Measurements from ENCODE around the gene DDR1.
A peak's percentile ranks its signal among the peaks of the same experiment; 100 is the strongest.
"Not testable (repeated sequence)": the region's sequence is repeated elsewhere in the genome, so short reads cannot be mapped to it uniquely, and the experiment has no call there.

The DDR1 gene

GRCh38 chr6:30926644-30927043 lies 42.3 kb downstream of the DDR1 start:
- peak; percentile 44 for DNase-seq (ENCODE audit: low read depth)
- no peak for TF ChIP-seq CTCF (IDR thresholded peaks at IDR 0.05; ENCODE audit: insufficient read depth, low read depth, low read length, missing control alignments)
- H3K4me3 ChIP-seq (ENCODE audit: low read length): no peak overlapping the region

GRCh38 chr6:30927080-30927479 lies 42.8 kb downstream of the DDR1 start:
- not testable (repeated sequence) for H3K4me3 ChIP-seq (ENCODE audit: low read length); DNase-seq (ENCODE audit: low read depth)

- H3K4me3 ChIP-seq (ENCODE audit: low read length): no peak overlapping the region
- no peak for DNase-seq (ENCODE audit: low read depth)
- no peak for TF ChIP-seq CTCF (IDR thresholded peaks at IDR 0.05; ENCODE audit: insufficient read depth, low read depth, low read length, missing control alignments)
Observed at GRCh38 chr6:30928677-30929076, 44.4 kb downstream of the DDR1 start.

DNA sequence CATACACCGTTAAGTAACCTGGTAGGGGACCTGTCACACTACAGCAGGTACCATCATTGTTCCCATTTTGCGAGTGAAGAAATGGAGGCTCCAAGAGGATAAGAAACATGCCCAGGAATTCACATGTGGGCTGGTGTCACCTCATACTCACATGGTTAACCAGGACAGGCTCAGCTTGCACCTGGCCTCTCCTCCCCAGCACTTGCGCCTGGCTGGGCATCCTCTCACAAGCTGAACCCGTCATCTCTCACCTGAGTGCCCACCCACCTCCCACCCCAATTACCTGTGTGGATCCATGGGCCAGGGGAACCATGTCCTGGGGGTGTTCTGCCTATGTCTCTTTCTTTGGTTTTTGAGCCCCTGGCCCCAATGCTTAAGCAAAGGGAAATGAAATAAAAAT lies 46.2 kb downstream of the DDR1 start:
- no peak for DNase-seq (ENCODE audit: low read depth)
- no peak overlapping the region for H3K4me3 ChIP-seq (ENCODE audit: low read length)
- TF ChIP-seq CTCF (IDR thresholded peaks at IDR 0.05; ENCODE audit: insufficient read depth, low read depth, low read length, missing control alignments): no peak

- TF ChIP-seq CTCF (IDR thresholded peaks at IDR 0.05; ENCODE audit: insufficient read depth, low read depth, low read length, missing control alignments): no peak
- DNase-seq (ENCODE audit: low read depth): no peak
- H3K4me3 ChIP-seq (ENCODE audit: low read length): no peak overlapping the region
Observed at GRCh38 chr6:30931272-30931671, 47.0 kb downstream of the DDR1 start.

DNA sequence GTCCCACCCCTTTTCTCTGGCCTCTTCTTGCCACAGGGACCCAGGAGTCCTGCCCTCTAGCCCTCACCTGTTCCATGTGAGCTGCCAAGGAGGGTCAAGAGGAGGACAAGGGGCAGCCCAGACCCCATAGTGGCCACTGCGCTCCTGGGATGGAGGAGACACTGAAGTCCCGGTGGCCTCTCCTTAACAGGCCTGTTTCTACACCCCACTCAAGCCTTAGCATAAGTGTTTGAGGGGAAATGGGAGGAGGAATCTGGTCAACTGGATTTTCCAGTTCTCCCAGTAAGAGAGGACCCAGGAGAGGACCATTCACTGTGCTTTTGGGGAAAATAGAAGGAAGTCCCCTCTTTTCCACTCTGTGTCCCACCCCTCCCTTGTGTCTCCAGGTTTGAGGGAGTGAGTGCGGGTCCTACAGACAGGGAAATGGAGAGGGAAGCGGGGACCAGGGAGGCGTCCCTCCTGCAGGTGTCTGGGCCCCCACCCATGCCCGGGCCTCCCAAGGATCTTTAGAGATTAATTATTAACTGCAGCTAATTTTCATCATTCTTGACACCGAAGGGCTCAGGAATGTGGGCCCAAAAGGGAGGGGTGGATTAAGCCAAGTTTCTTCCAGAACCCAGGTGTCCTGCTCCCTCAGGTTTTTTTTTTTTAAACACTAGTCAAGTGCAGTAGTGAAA lies 47.8 kb downstream of the DDR1 start, which contains the start of gene SFTA2:
SFTA2 (minus strand) TSS at position 202 of the 677 bp plus-strand sequence; CDS start at position 128, 74 bp downstream.
- H3K4me3 ChIP-seq (ENCODE audit: low read length): no peak within 1 kb of the TSS
- DNase-seq (ENCODE audit: low read depth): no peak
- no peak for TF ChIP-seq CTCF (IDR thresholded peaks at IDR 0.05; ENCODE audit: insufficient read depth, low read depth, low read length, missing control alignments)

DNA sequence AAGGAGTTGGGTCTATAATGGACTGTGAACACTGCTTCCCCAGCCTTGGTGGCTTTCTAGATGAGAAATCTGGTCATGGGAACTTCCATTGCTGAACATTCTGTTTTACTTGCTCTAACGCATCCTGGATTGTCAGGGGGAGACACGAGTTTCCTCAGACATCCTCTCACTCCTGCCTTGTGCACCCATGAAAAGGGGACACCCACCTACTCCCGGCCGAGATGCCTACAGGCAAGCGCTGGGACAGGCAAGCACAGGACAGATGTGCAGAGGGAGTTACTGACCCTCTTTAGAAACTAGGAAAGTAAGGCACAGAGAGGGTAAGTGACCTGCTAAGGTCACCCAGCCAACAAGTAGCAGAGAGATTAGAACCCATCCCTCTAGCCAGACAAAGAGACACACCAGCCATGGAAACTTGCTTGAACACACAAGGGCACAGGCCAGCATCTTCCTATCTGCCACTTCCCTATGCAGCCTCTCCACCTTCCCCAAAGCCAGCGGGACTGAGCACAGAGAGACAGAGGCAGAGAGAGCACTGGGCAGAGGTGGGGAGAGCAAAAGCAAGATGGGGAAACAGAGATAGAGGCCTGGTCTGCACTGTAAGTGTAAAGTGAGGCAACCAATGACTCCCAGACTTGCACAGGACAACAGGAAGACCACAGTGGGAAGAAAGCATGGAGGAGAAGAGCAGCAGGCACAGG lies 48.5 kb downstream of the DDR1 start:
- H3K4me3 ChIP-seq (ENCODE audit: low read length): no peak overlapping the region
- no peak for DNase-seq (ENCODE audit: low read depth)
- no peak for TF ChIP-seq CTCF (IDR thresholded peaks at IDR 0.05; ENCODE audit: insufficient read depth, low read depth, low read length, missing control alignments)

Data from epithelial cell of esophagus (primary cell).